AG09309 (cell line): ENCODE measurements around the gene CAPN5.

Experiments used
- DNase-seq: peaks from one replicate; pipeline ENCODE4 v3.0.0-alpha.2; 2010; ENCODE audit warnings: low read depth
- H3K4me3 ChIP-seq: 2 replicates; pipeline ENCODE4 v1.5.1; 2011; ENCODE audit warnings: mild to moderate bottlenecking, low read depth, low read length, moderate library complexity; ENCODE audit not compliant: control insufficient read depth
- CTCF ChIP-seq: IDR thresholded peaks from 2 replicates; pipeline ENCODE4 v1.5.1; 2011; ENCODE audit warnings: mild to moderate bottlenecking, low read depth, low read length, inconsistent platforms; ENCODE audit not compliant: insufficient read depth, control insufficient read depth; ENCODE audit errors: missing control alignments

CAPN5 gene

DNA sequence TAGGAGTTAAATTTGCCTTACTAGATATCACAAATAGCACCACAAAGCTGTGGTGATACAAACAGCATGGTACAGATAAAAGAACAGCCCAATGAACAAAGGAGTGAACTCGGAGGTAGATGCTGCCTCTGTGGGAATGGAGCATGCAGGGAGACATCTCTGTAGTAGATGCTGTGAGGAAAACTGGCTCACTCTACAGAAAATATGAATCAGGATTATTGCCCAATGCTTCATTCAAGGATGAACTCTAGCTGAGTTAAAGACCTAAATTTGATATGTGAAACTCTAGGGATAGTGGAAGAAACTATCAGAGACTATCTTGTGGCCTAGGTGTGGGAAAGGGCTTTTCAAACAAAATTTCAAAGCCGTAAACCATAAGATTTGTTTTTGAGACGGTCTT, 15.3 kb upstream of the CAPN5 start:
- no peak overlapping the region for H3K4me3 ChIP-seq
- DNase-seq = no peak

DNA sequence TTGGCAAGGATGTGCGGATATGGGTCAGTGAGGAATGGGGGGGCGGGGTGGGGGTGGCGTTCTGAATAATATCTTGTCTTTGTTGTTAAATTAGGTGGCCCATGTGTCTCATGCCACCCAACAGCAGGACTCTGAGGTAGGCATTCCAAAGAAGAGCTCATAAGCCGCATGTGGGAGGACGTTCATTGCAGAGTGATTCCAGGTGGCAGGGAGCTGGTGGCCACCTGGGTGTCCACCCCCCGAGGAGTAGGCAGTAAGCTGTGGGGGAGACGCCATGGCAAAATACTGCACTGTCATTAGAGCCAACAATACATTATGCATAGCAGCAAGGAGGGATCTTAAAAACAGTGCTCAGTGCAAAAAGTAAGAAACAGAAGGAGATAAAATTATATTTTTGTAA, 14.3 kb upstream of the CAPN5 start:
- H3K4me3 ChIP-seq = no peak overlapping the region
- no peak for TF ChIP-seq CTCF
- DNase-seq = no peak

More for the DNA sequence above, 15.3 kb upstream of the CAPN5 start:
- TF ChIP-seq CTCF = no peak

DNA sequence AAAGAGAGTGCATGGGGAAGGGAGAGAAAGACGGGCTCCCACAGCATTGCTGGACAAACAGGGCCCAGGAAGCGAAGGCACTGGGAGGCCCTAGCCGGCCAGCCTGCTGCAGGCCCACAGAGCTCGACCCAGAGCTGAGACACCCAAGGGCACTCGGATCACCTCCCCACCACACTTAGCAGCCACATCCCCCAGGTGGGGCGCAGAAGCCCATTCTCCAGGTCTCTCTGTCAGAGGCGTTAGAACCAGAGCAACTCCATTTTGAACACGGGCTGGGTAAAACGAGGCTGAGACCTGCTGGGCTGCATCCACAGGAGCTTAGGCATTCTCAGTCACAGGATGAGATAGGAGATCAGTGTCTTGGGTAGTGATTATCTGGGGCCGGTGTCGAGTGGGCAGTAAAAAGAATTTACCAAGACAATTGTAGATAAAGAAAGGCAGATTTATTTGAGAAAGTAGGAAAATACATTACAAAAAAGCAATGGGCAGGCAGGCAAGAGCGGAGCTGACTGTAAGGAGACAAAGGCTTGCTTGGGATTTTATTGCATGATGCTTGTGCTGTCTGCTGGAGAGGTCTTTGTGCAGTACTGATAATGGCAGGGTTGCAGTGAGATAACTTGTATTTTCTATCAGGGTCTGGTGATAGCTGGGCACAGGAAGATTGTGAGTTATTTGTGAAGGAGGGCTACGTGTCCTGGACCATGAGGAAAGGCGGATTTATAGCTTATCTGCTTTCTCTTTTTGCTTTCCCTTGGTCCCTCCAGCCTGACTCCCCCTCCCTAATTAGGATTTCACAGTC, 13.4 kb upstream of the CAPN5 start:
- no peak for DNase-seq
- TF ChIP-seq CTCF = no peak
- H3K4me3 ChIP-seq = no peak overlapping the region

- DNase-seq = no peak
- no peak for TF ChIP-seq CTCF
- H3K4me3 ChIP-seq = no peak overlapping the region
These were observed 12.7 kb upstream of the CAPN5 start for GRCh38 chr11:77054084-77054483.

DNA sequence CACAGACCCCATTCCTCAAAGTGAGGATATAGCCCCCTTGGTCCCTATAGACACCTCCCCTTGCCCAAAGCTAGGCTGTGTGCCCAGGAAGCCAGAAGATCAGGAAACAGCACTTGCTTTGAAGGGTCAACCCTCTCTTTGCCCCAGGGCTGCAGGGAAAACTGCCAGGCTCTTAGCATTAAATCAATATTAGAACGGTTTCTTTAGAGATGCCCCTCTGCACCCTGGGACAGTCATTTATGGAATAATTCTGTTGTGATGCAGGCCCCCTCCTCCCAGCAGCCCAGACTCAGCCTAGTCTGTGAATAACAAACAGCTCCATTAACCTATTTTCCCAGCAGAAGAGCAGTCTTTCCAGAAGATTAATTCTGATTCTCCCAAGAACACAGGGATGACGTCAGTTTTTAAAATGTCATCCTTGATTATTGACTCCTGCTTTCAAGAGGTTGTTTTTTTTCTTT, 11.6 kb upstream of the CAPN5 start:
- no peak for DNase-seq
- H3K4me3 ChIP-seq = no peak overlapping the region
- TF ChIP-seq CTCF = no peak

GRCh38 chr11:77055913-77056312, 10.9 kb upstream of the CAPN5 start:
- H3K4me3 ChIP-seq = no peak overlapping the region
- DNase-seq = no peak
- TF ChIP-seq CTCF = no peak
